ENCODE data around the gene LYVE1.

The LYVE1 gene

DNA sequence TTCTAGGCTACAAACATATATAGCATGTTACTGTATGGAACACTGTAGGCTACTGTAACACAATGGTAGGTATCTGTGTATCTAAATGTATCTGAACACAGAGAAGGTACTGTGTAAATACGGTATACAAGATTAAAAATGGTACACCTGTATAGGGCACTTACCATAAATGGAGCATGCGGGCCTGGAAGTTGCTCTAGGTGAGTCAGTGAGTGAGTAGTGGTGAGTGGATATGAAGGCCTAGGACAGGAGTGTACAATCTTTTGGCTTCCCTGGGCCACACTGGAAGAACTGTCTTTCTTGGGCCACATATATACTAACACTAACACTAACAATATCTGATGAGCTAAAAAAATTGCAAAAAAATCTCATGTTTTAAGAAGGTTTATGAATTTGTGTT is 48.8 kb downstream of the LYVE1 start:
- no peak for DNase-seq

- no peak for DNase-seq
Observed at GRCh38 chr11:10518891-10519290, 49.6 kb downstream of the LYVE1 start.

- no peak for DNase-seq
Observed at GRCh38 chr11:10518123-10518522, 50.3 kb downstream of the LYVE1 start.

- no peak for DNase-seq
Observed at GRCh38 chr11:10515418-10515817, 53.0 kb downstream of the LYVE1 start.

DNA sequence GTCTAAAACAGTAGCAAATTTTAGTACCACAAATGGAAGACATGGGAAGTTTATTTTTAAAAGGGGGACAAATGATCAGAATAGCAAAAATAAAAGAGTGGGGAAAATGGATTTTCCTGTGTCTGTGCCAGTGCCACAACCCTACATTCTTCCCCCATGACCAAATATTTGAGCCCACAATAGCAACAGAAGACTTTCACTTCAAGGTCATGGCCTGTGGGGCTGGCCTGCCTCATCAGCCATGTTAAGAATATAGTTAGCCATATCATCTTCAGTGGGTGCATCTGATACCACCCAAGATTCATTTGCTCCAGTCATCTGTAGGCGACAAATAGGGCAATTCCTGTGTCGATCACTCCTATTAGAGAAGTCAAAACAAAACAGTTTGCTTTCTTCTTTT is 53.8 kb downstream of the LYVE1 start:
- no peak for DNase-seq

- no peak for DNase-seq
Observed at GRCh38 chr11:10514202-10514601, 54.3 kb downstream of the LYVE1 start.

DNA sequence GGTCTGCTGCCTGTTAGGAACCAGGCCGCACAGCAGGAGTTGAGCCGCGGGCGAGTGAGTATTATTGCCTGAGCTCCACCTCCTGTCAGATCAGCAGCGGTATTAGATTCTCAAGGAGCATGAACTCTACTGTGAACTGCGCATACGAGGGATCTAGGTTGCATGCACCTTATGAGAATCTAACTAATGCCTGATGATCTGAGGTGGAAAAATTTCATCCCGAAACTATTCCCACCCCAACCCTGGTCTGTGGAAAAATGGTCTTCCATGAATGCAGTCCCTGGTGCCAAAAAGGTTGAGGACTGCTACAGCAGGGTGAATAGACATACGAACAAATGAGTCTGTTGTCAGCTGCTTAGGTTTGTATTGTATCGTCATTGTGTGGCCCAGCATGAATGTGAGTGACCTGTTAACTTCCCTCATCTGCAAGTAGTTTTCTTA is 57.3 kb downstream of the LYVE1 start:
- DNase-seq = no peak

Data from NCI-H1048 (cell line).